Measurements from ENCODE around the gene STK10.

- TF ChIP-seq CTCF (IDR thresholded peaks at IDR 0.05) (no peak), POLR2A (IDR thresholded peaks at IDR 0.05) (no peak)
Measured at GRCh38 chr5:172111852-172112225, 76.2 kb downstream of the STK10 start.
